Inferior parietal cortex (tissue), 1 donor: ENCODE measurements around the gene CPNE7.
"Not testable (repeated sequence)": the region's sequence is repeated elsewhere in the genome, so short reads cannot be mapped to it uniquely, and the experiment has no call there.

Source experiments
- DNase-seq: peaks from one replicate; pipeline ENCODE4 v3.0.0-alpha.2; 2016; ENCODE audit errors: extremely low spot score

Gene CPNE7

DNA sequence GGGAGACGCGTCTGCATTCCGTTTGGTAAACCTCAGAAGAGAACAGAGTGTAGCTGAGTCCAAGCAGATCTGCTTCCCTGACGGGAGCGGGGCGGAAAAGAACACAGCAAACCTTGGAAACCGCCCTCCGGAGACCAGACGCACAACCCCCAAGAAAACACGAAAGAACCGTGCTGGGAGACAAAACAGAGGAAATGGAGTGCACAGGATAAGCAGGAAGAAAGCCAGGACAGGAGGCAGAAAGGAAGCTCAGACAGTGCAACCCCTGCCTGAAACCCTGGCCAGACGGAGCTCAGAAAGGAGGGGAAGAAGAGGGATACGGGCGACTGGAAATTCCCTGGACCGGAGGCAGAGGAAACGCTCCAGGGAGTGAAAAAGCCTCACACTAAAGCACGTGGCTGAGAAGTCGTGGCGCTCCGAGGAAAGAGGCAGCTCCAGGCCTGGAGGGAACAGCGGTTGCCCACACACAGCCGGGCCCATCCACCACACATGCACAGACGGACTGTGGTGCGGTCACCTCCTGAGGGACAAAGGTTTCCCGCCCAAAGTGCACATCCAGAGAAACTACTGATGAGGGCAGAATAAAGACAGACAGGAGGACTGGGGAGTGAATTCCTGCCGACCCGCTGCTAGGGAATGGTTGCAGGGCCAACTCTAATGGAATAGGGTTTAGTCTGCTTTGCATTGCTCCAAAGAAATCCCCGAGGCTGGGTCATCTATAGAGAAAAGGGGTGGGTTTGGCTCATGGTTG, 48.1 kb downstream of the CPNE7 start:
- DNase-seq: no peak

DNA sequence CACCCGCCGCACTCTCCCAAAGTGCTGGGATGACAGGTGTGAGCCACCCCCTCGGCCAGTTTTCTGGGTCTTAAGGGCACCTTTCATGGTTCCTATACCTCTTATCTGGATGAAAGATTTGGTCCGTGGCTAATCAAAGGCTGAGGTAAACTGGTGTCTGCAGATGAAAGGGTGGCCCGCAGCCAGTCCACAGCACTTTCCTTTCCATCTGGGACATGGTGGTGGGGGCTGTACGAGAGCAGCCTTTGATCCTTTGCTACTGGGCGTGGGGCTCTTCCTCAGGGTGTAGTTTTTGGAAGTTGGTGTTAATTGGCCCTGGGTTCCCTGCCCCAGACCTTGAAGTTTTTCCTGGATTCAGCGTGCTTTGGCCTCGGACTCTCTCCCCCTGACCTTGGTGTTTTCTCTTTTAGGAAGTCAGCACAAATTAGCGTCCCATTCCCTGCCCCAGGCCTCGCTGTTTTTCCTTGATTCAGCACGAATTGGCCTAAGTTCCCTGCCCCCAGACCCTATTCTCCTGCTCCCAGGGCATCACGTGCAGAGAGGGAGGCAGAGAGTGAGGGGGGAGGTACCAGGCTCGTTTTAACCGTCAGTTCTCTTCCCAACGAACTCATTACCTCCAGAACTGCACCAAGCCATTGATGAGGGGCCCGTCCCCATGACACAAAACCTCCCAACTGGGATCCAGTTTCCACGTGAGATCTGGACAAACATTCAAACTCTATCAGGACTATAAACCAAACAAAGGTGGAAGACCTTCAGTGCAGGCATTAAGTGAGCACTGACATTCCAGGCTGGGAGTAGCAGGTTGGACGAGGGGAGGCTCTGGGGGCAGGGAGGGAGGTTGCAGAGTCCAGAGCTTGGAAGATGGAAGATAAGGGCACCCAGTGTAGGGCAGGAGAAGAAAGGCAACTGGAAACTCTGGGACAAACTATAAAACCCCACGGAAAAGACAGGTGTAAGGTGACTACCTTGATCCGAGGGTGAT, 49.5 kb downstream of the CPNE7 start:
- no peak for DNase-seq

DNA sequence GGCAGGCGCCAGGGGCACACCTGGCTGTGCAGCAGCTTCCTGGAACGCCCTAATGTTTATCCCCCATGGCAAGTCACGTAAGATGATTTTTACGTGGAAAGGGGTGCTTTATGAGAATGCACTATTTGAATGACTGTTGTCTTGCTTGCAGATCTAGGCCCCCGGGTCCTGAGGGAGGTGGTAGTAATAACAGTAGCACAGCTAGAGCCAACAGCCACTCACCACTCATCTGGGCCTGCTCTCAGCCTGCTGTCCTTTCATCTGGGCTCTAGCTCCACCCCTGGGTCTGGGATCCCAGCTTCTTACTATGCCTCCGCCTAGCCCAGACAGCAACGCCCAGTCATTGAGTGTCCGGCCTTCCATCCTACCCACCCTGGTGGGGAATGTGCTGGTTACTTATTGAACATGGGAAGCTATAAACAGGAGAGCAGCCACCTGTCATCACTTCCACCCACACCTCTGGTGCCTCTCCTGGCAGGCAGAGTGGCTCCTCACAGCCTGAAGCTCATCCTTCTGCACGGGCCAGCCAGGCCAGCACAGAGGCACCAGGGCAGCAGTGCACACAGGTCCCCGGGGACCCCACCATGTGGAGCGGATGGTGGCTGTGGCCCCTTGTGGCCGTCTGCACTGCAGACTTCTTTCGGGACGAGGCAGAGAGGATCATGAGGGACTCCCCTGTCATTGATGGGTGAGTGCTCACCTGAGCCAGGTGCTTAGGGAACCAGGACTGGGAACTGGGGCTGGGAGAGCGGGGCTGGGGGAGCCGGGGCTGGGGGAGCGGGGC, 54.5 kb downstream of the CPNE7 start:
- DNase-seq: no peak

DNA sequence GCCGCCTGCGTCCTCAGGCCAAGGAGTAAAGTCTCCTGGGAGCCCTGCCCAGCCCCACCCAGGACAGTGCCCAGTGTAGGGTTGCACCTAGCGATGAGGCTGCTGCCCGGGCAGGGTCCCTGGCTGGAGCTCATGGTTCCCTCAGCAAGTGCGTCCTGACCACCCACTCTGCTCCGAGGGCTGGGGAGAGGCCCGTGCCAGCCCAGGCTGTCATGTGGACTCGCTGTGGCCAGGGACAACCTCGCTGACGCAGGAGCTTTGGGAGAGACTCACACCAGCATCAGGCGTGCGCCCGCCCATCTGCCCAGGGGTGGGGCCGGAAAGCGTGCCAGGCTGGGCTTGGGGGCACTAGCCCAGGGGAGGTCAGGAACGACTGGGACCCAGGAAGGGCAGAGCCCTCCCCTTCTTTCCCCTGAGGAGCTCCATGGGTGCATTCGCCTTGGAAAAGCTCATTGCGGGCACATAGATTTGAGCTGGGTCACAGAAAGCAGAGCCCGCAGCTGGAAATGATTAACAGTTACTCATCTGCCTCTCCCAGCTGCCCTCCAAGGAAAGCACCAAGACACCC, 57.6 kb downstream of the CPNE7 start:
- DNase-seq: no peak

DNA sequence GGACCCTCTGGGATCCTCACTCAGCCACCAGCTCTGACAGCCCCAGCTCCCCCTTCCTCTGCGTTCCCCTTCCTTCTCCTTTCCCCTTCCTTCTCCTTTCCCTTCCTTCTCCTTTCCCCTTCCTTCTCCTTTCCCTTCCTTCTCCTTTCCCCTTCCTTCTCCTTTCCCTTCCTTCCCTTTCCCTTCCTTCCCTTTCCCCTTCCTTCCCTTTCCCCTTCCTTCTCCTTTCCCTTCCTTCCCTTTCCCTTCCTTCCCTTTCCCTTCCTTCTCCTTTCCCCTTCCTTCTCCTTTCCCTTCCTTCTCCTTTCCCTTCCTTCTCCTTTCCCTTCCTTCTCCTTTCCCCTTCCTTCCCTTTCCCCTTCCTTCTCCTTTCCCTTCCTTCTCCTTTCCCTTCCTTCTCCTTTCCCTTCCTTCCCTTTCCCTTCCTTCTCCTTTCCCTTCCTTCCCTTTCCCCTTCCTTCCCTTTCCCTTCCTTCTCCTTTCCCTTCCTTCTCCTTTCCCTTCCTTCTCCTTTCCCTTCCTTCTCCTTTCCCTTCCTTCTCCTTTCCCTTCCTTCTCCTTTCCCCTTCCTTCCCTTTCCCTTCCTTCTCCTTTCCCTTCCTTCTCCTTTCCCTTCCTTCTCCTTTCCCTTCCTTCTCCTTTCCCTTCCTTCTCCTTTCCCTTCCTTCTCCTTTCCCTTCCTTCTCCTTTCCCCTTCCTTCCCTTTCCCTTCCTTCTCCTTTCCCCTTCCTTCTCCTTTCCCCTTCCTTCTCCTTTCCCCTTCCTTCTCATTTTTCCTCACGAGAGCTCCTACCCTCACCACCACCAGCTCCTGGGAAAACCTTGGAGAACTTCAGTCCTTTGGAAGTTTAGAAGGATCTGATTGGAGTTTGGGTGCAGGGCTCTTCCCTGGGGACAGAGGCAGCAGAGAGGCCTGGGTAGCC, 59.2 kb downstream of the CPNE7 start:
- not testable (repeated sequence) for DNase-seq

DNA sequence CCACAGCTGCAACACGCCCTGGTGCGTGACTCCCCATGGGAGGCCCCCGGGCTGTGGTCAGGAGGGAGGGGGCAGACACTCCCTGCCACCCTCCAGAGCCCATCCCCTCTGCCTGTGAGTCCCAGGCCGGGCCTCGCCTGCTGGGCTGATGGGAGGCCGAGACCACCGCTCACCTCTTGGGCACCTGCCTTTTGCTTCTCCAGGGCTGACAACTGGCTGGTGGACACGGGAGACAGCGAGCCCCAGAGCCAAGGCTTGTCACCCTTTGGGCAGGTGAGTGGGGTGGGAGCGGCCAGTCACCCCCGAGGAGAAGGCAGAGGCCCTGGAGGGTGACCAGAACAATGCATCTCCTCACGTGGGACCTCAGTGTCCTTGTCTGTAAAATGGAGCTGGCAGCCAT, 61.1 kb downstream of the CPNE7 start:
- no peak for DNase-seq

DNA sequence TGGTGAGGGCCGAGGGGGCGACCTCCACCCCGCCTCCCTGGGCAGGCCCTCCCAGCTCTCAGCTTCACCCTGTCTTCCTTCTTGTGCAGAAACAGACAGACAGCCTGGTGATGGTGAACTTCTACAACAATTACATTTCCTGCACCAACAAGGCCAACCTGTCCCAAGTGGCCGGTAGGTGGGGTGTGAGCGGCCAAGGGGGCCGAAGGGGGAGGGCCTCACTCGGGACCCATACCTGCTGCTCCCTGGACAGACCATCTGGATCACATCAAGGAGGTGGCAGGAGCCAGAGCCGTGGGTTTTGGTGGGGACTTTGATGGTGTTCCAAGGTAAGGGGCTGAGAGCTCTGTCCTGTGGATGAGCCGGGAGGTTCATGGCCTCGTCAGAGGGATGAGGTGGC, 61.8 kb downstream of the CPNE7 start:
- no peak for DNase-seq

DNA sequence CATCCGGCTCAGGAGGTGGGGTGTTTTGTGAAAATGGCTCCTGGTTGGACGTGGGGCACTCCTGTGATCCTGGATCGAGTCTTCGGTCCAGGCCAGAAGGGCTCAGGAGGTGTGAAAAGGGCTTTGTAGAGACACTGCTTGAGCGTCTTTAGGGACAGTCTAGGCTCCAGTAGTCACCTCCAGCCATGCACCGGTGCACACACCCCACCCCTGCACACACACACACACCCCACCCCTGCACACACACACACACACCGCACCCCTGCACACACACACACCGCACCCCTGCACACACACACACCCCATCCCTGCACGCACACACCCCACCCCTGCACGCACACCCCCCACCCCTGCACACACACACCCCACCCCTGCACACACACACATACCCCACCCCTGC, 62.9 kb downstream of the CPNE7 start:
- DNase-seq: no peak

DNA sequence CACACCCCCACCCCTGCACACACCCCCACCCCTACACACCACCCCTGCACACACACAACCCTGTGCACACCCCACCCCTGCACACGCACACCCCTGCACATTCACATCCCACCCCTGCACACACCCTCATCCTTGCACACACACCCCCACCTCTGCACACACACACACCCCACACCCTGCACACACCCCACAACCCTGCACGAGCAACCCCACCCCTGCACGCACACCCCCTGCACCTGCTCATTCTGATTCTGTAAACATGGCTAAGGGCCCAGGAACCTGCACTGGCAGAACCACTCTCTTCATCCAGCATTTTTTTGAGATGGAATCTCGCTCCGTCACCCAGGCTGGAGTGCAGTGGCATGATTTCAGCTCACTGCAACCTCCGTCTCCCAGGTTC, 63.8 kb downstream of the CPNE7 start:
- no peak for DNase-seq

DNA sequence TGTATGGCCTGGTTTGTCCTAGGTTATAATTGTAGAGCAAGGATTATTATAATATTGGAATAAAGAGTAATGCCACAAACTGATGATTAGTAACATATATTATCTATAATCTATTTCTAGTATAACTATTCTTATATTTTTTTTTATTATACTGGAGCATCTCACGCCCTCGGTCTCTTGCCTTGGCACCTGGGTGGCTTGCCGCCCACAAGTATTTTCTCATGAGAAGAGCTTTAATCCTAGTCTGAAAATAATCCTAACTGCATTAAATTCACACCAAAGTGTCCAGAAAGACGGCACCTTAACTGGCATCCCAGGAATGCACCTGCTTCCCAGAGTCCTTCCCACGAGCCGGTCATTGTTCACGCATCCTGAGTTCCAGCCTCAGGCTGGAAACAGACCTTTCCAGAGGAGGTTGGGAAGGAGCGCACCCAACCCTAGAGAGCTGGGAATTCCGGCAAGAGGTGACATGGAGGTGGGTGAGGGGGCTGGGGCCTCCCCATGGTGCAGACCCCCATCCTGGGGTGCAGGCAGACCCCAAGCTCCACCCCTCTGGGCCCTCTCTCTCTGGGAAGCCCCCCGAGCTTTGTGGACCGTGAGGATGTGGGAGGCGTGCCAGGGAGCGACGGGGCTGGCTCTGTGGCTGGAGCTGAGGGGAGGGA, 66.0 kb downstream of the CPNE7 start:
- no peak for DNase-seq

DNA sequence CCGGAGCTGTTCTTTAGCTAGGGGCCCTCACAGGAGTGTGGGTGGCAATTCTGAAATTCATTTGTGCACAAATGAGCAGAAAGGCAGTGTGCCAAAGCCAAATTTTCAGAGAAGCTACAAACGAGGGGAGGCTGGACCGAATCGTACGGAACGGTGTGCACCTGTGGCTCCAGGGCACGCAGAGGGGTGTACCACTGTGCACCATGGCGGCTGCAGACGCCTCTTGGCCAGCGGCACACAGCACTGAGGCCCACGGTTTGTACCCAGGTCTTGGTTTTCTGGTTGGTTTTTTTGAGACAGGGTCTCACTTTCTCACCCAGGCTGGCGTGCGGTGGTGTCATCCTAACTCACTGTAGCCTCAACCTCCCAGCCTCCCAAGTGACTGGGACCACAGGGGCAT, 67.0 kb downstream of the CPNE7 start:
- DNase-seq: no peak

DNA sequence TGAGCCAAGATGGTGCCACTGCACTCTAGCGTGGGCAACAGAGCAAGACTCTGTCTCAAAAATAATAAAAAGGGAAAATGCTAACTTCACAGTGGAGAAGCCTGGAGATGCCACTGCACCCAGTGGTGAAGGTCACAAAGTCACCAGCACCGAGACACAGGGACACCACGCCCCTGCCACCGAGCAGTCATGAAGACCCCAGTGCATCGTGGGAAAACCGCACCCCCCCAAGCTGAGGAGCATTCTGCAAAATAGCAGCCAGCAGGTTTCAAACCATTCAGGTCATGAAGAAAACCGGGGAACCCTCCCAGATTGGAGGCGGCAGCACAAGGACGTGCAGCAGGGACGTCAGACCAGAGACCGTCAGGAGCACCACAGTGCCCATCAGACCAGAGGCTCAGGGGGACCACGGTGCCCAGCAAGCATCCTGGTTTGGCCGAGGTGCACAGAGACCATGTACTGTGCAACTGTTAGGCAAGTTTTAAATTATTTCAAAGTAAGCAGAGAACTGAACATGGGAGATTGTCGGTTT, 68.3 kb downstream of the CPNE7 start:
- DNase-seq: no peak

DNA sequence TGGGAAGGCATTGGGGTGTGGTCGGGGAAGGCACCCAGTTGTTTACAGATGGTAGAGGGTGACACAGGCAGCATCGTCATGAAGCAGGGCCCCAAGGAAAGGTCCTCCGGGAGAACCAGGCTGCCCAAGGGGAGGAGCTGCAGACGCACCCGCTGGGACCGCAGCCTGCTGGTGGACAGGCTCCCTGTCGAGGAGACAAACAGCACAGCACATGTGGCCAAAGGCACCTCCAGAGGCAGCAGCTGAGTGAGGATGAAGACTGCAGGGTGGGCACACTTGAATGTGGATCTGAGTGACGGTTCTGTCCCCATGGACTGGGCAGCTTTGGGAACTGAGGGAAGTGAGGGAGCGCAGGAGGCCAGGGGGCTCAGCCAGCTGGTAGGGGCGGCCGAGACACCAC, 69.6 kb downstream of the CPNE7 start:
- DNase-seq: no peak

DNA sequence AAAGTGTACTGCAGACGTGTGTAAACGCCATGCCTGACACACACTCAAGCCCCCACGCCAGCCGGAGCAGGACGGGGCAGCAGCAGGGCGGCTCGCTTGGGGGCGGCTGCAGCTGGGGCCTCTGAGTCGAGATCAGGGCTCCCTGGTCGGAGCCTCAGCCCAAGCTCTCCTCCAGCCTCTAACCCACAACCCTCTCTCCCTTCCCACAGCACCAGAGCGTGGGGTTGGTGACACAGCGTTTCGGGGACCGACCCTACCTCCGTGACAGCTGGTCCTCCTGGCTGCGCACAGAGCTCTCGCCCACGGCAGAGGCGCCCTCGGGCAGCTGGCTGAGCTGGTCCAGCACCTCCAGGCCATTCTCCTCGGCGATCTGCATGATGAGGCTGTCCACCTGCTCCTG, 70.7 kb downstream of the CPNE7 start:
- no peak for DNase-seq
